ENCODE data around the gene RHOF. TPM values are rescaled to one million over a fixed set of nuclear protein-coding genes. Genes with fewer than 3 reads are reported as not detected.

Gene RHOF
- total RNA-seq, 1 donor from 2014 or later: 31.9 TPM

DNA sequence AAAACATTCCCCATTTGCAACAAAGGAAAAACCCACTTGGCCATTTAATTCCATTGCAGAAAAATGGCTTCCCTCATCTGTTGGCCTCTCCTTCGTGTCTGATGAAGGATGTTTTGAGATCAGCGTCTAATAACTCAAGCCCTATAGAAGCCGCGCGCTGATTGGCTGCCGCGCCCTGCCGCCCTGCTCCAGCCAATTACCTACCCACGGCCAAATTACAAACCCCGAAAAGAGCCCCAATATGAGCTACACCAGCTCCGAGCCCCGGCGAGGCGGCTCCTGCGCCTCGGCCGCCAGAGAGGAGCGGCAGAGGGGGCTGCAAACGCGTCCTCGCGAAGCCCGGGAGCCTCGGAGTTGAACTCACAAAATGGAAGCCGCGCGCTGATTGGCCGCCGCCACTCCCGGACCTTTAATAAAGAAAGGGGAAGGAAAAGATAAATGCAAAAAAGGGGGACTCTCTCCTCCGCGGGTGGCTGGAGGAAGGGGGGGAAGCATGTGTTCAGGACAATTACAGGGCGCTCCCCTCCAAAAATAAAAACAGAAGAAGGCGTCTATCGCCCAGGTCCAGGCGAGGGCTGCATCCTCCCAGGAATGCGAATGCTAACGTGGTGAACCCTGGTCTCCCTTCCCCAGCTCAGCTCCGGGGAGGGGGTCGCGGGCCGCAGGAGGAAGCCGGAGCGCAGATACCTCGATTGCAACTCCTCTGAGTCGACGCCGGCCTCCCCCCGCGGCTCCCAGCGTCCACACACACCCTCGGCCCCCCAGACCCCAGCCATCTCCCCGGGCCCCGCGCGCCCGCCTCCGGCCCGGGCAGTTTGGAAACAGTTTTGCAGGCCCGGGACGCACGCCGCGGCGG, 9.6 kb upstream of the RHOF start:
- peaks cover 3% of the 10 kb centered on the region for H3K36me3 Mint-ChIP-seq (ENCODE audit: low read depth, unreplicated experiment)
- H3K4me3 Mint-ChIP-seq (ENCODE audit: unreplicated experiment): peak overlapping the region; percentile 86
- Histone ChIP-seq H3K4me2 (ENCODE audit: low read length) (peak overlapping the region; percentile 91), H3K4me3 (ENCODE audit: insufficient read depth, low read depth, low read length) (peak overlapping the region; percentile 65), H3K27me3 (ENCODE audit: insufficient read depth, low read length) (no peaks in the 10 kb centered on the region), H3K79me2 (ENCODE audit: insufficient read depth, low read length) (peaks cover 74% of the 10 kb centered on the region), H2AFZ (ENCODE audit: low read depth, low read length) (peak overlapping the region; percentile 48), H3K9me3 (ENCODE audit: insufficient read depth, low read depth, low read length) (no peaks in the 10 kb centered on the region), H3K4me1 (ENCODE audit: insufficient read depth, low read length) (peaks cover 53% of the 10 kb centered on the region), H3K27ac (ENCODE audit: low read depth, low read length) (peak overlapping the region; percentile 99), H3K36me3 (ENCODE audit: insufficient read depth, low read length) (peaks cover 5% of the 10 kb centered on the region), H3K9ac (ENCODE audit: low read length) (peak overlapping the region; percentile 100), H4K20me1 (ENCODE audit: insufficient read depth, low read length) (peaks cover 37% of the 10 kb centered on the region)
- DNase-seq (ENCODE audit: low read depth): peak; percentile 89
- no peaks in the 10 kb centered on the region for H3K9me3 Mint-ChIP-seq (ENCODE audit: unreplicated experiment)
- no peak for FAIRE-seq
- H3K27me3 Mint-ChIP-seq (ENCODE audit: low read depth, unreplicated experiment): no peaks in the 10 kb centered on the region
- peak overlapping the region; percentile 98 for H3K27ac Mint-ChIP-seq (ENCODE audit: unreplicated experiment)
- H3K4me1 Mint-ChIP-seq (ENCODE audit: low read depth, unreplicated experiment): peaks cover 17% of the 10 kb centered on the region
- TF ChIP-seq, protein P1, sequence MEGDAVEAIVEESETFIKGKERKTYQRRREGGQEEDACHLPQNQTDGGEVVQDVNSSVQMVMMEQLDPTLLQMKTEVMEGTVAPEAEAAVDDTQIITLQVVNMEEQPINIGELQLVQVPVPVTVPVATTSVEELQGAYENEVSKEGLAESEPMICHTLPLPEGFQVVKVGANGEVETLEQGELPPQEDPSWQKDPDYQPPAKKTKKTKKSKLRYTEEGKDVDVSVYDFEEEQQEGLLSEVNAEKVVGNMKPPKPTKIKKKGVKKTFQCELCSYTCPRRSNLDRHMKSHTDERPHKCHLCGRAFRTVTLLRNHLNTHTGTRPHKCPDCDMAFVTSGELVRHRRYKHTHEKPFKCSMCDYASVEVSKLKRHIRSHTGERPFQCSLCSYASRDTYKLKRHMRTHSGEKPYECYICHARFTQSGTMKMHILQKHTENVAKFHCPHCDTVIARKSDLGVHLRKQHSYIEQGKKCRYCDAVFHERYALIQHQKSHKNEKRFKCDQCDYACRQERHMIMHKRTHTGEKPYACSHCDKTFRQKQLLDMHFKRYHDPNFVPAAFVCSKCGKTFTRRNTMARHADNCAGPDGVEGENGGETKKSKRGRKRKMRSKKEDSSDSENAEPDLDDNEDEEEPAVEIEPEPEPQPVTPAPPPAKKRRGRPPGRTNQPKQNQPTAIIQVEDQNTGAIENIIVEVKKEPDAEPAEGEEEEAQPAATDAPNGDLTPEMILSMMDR (IDR thresholded peaks at IDR 0.05; ENCODE audit: insufficient read depth, low read depth, low read length): no peak

DNA sequence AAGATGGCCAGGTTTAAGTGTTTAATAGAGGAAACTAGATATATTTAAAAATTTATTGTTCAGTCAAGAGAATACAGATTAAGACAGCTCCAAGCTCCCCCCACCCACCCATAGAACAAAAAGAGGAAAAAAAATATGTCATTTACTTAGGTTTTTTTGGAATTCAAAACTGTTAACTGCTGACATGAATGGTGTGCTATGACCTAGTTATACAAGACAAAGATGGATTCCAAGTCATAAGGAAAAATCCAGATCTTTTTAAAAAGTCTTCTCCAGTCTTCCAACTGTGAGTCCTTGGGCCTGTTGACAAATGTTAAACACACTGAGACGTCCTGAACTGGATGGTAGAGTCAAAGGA, 9.0 kb upstream of the RHOF start:
- no peaks in the 10 kb centered on the region for H3K27me3 Mint-ChIP-seq (ENCODE audit: low read depth, unreplicated experiment)
- no peaks in the 10 kb centered on the region for H3K27me3 ChIP-seq (ENCODE audit: insufficient read depth, low read length)
- H3K9ac ChIP-seq (ENCODE audit: low read length): peak overlapping the region; percentile 100
- peaks cover 21% of the 10 kb centered on the region for H3K4me1 Mint-ChIP-seq (ENCODE audit: low read depth, unreplicated experiment)
- peak overlapping the region; percentile 99 for H3K27ac ChIP-seq (ENCODE audit: low read depth, low read length)
- H3K9me3 ChIP-seq (ENCODE audit: insufficient read depth, low read depth, low read length): no peaks in the 10 kb centered on the region
- peaks cover 59% of the 10 kb centered on the region for H3K4me1 ChIP-seq (ENCODE audit: insufficient read depth, low read length)
- H2AFZ ChIP-seq (ENCODE audit: low read depth, low read length): no peak overlapping the region
- H3K27ac Mint-ChIP-seq (ENCODE audit: unreplicated experiment): peak overlapping the region; percentile 98
- H3K79me2 ChIP-seq (ENCODE audit: insufficient read depth, low read length): peaks cover 74% of the 10 kb centered on the region
- DNase-seq (ENCODE audit: low read depth) (no peak), FAIRE-seq (no peak)
- peaks cover 3% of the 10 kb centered on the region for H3K36me3 Mint-ChIP-seq (ENCODE audit: low read depth, unreplicated experiment)
- H3K9me3 Mint-ChIP-seq (ENCODE audit: unreplicated experiment): no peaks in the 10 kb centered on the region
- peak overlapping the region; percentile 65 for H3K4me3 ChIP-seq (ENCODE audit: insufficient read depth, low read depth, low read length)
- no peak for TF ChIP-seq EZH2 (IDR thresholded peaks at IDR 0.05; ENCODE audit: insufficient read depth, low read length)
- TF ChIP-seq, protein P1 (IDR thresholded peaks at IDR 0.05; ENCODE audit: insufficient read depth, low read depth, low read length): no peak
- peak overlapping the region; percentile 91 for H3K4me2 ChIP-seq (ENCODE audit: low read length)
- H3K36me3 ChIP-seq (ENCODE audit: insufficient read depth, low read length): peaks cover 2% of the 10 kb centered on the region
- H4K20me1 ChIP-seq (ENCODE audit: insufficient read depth, low read length): peaks cover 37% of the 10 kb centered on the region
- peak overlapping the region; percentile 86 for H3K4me3 Mint-ChIP-seq (ENCODE audit: unreplicated experiment)

Measured in astrocyte (in vitro differentiated cells and primary cell).